Activated CD8-positive, alpha-beta T cell treated with anti-CD3 and anti-CD28 coated beads, Interleukin-2, amount 10 ng/mL, durations not matched to agents 7 days and 5 days (primary cell): ENCODE measurements around the gene TSPO. TPM values are rescaled to one million over a fixed set of nuclear protein-coding genes. Genes with fewer than 3 reads are reported as not detected.

ENCODE experiments used
- ATAC-seq: fragments of 150-1000 bp; cut with Tn5 transposase; one replicate; pipeline ENCODE4 v1.10.0; 2021; ENCODE audit warnings: moderate library complexity
- CTCF ChIA-PET: fragments of 350-600 bp; sonication (Branson Sonifier 250); formaldehyde crosslinking; loops from one replicate; lab custom pipeline; 2021; ENCODE audit warnings: antibody characterized with exemption; lab: Charles Lee
- POLR2A ChIA-PET: fragments of 350-600 bp; sonication (Branson Sonifier 250); formaldehyde crosslinking; loops from one replicate; lab custom pipeline; 2021; ENCODE audit warnings: antibody characterized with exemption; lab: Charles Lee
- DNase-seq: peaks from one replicate; pipeline ENCODE4 v3.0.0-alpha.2; 2020
- H3K27ac Mint-ChIP-seq: one replicate; pipeline ENCODE4 v1.8.0; 2021; ENCODE audit warnings: mild to moderate bottlenecking, mixed read lengths
- H3K27me3 Mint-ChIP-seq: one replicate; pipeline ENCODE4 v1.8.0; 2021; ENCODE audit warnings: low read depth, mixed read lengths
- H3K36me3 Mint-ChIP-seq: one replicate; pipeline ENCODE4 v1.8.0; 2021; ENCODE audit warnings: low read depth, mixed read lengths
- H3K4me1 Mint-ChIP-seq: one replicate; pipeline ENCODE4 v1.8.0; 2021; ENCODE audit warnings: low read depth, mixed read lengths
- H3K4me3 Mint-ChIP-seq: one replicate; pipeline ENCODE4 v1.8.0; 2021; ENCODE audit warnings: mild to moderate bottlenecking, mixed read lengths
- H3K9me3 Mint-ChIP-seq: one replicate; pipeline ENCODE4 v1.8.0; 2022; ENCODE audit warnings: mixed read lengths; ENCODE audit not compliant: insufficient read depth
- total RNA-seq, 2 experiments: library from RNA; stranded (reverse); gene quantifications; one replicate each; pipeline ENCODE4 v1.2.3, GENCODE V29; 2021

Gene TSPO
- total RNA-seq, 2 experiments from 2014 or later = 90.0 to 91.8 TPM

GRCh38 chr22:43207849-43208702, 56.7 kb downstream of the TSPO start:
- POLR2A ChIA-PET = no interaction called here
- ATAC-seq = no peak
- no peaks in the 10 kb centered on the region for H3K27me3 Mint-ChIP-seq

DNA sequence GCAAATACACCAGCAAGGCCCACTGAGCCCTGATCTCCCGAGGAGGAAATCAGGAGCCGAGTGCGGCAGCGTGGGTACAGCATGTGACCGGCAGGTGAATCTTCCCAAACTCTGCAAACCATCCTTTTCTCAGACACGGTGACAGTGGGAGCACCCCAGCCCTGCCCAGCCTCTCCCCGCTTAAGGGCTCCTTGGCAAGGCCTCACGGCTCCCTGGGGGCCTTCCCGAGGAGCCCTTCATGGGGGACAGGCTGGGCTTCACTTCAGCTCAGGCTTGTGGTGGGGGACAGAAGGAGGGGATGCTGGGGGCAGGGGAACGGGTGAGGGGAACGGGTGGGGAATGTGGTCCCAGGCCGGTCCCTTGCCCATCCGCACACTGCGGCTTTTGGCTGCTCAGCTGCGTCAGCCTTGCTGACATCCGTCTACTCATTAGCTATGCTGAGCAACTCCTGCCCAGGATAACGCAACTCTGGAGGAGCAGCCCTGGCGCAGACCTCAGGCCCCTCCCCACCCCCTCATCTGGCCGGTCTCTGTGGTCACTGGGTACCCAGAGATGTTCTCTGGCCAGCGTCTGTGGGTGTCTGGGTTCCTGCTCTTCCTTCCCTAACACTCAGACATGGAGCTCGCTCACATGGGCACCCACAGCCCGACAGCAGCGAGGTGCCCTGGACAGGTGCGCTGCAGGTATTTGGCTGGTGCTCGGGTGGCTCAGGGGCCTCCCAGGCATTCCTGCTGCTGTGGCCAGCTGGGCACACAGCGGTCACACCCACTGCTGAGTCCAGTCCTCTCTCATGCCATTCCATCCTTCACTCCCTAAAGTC, 57.6 kb downstream of the TSPO start:
- DNase-seq (no peak), ATAC-seq (no peak)
- Mint-ChIP-seq H3K27me3 (no peaks in the 10 kb centered on the region), H3K9me3 (no peaks in the 10 kb centered on the region), H3K27ac (no peak overlapping the region), H3K36me3 (no peaks in the 10 kb centered on the region), H3K4me3 (no peak overlapping the region), H3K4me1 (no peaks in the 10 kb centered on the region)
- ChIA-PET POLR2A (no interaction called here), CTCF (interaction anchor here (1.3 kb wide), 1 partner anchor 23 kb away, joined by 3 read pairs; no protein-coding TSS in a partner anchor)

More at GRCh38 chr22:43207849-43208702, 56.7 kb downstream of the TSPO start:
- no peak for DNase-seq
- no peaks in the 10 kb centered on the region for H3K4me1 Mint-ChIP-seq
- H3K9me3 Mint-ChIP-seq = no peaks in the 10 kb centered on the region
- H3K27ac Mint-ChIP-seq = no peak overlapping the region
- H3K36me3 Mint-ChIP-seq = no peaks in the 10 kb centered on the region
- CTCF ChIA-PET = interaction anchor here (1.3 kb wide), 1 partner anchor 23 kb away, joined by 3 read pairs; no protein-coding TSS in a partner anchor
- H3K4me3 Mint-ChIP-seq = no peak overlapping the region

DNA sequence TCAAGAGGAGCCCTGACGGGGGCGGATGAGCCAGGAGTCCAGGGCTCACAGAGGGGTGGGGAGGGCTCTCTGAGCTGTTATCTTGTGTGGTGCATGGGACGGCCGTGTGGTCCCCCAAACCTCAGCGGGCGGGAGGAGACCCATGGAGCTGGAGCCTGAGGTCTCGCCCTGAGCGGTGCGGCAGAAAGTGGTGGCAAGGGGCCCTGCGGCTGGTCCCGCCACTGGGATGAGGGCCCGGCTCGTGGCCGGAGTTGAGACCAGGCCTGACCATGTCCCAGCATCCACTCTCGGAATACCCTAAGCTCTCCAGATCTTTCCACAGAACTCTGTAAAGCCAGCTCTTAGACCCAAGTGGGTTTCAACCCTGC, 58.1 kb downstream of the TSPO start:
- no peaks in the 10 kb centered on the region for H3K9me3 Mint-ChIP-seq
- DNase-seq (no peak), ATAC-seq (no peak)
- no peaks in the 10 kb centered on the region for H3K36me3 Mint-ChIP-seq
- no peak overlapping the region for H3K4me3 Mint-ChIP-seq
- no peaks in the 10 kb centered on the region for H3K4me1 Mint-ChIP-seq
- ChIA-PET CTCF (interaction anchor here (1.3 kb wide), 1 partner anchor 22 kb away, joined by 3 read pairs; no protein-coding TSS in a partner anchor), POLR2A (no interaction called here)
- no peaks in the 10 kb centered on the region for H3K27me3 Mint-ChIP-seq
- H3K27ac Mint-ChIP-seq = no peak overlapping the region

GRCh38 chr22:43209971-43210370, 58.6 kb downstream of the TSPO start:
- Mint-ChIP-seq H3K27ac (no peak overlapping the region), H3K4me3 (no peak overlapping the region), H3K27me3 (no peaks in the 10 kb centered on the region), H3K36me3 (no peaks in the 10 kb centered on the region), H3K9me3 (no peaks in the 10 kb centered on the region), H3K4me1 (no peaks in the 10 kb centered on the region)
- no peak for ATAC-seq
- CTCF ChIA-PET = no interaction called here
- DNase-seq = no peak
- POLR2A ChIA-PET = no interaction called here

GRCh38 chr22:43210631-43211515, 59.5 kb downstream of the TSPO start:
- POLR2A ChIA-PET = interaction anchor here (0.7 kb wide), 1 partner anchor 32 kb away, joined by 3 read pairs; no protein-coding TSS in a partner anchor
- CTCF ChIA-PET = no interaction called here
- no peak for ATAC-seq
- DNase-seq = no peak
- no peaks in the 10 kb centered on the region for H3K36me3 Mint-ChIP-seq
- no peaks in the 10 kb centered on the region for H3K4me1 Mint-ChIP-seq
- H3K4me3 Mint-ChIP-seq = no peak overlapping the region
- H3K27me3 Mint-ChIP-seq = no peaks in the 10 kb centered on the region
- no peak overlapping the region for H3K27ac Mint-ChIP-seq
- H3K9me3 Mint-ChIP-seq = no peaks in the 10 kb centered on the region

- CTCF ChIA-PET = no interaction called here
- Mint-ChIP-seq H3K4me1 (no peaks in the 10 kb centered on the region), H3K9me3 (no peaks in the 10 kb centered on the region), H3K27me3 (no peaks in the 10 kb centered on the region), H3K27ac (no peak overlapping the region), H3K4me3 (no peak overlapping the region), H3K36me3 (no peaks in the 10 kb centered on the region)
- DNase-seq (no peak), ATAC-seq (no peak)
- POLR2A ChIA-PET = no interaction called here
Observed at GRCh38 chr22:43211941-43212433, 60.6 kb downstream of the TSPO start.

- ChIA-PET CTCF (no interaction called here), POLR2A (no interaction called here)
- DNase-seq (no peak), ATAC-seq (no peak)
- Mint-ChIP-seq H3K9me3 (no peaks in the 10 kb centered on the region), H3K4me3 (no peak overlapping the region), H3K4me1 (no peaks in the 10 kb centered on the region), H3K27ac (no peak overlapping the region), H3K27me3 (no peaks in the 10 kb centered on the region), H3K36me3 (no peaks in the 10 kb centered on the region)
Observed at GRCh38 chr22:43212434-43212952, 61.1 kb downstream of the TSPO start.

Other genes starting within 250 kb of the TSPO start
- 10 to 100 TPM; 27.5 to 30.8 TPM for gene PACSIN2, start 136.4 kb upstream of the TSPO start, total RNA-seq
- gene TTLL1, start 62.2 kb upstream of the TSPO start, total RNA-seq = 1 to 10 TPM; 8.0 to 8.7 TPM
- 1 to 10 TPM; 1.7 to 2.0 TPM for gene BIK, start 40.8 kb upstream of the TSPO start, total RNA-seq
- gene MCAT, start 8.2 kb upstream of the TSPO start, total RNA-seq = 10 to 100 TPM; 10.9 to 11.6 TPM
- gene TTLL12, start 35.6 kb downstream of the TSPO start, total RNA-seq = 10 to 100 TPM; 49.3 to 52.9 TPM
- under 1 TPM in 1 of 2 experiments, not detected in 1; 0.03 TPM for gene SCUBE1, start 191.8 kb downstream of the TSPO start, total RNA-seq